GM19238 (cell line): Measurements from ENCODE around the gene GJC1.

Source experiments
- DNase-seq: peaks from one replicate; pipeline ENCODE4 v3.0.0; 2011; ENCODE audit warnings: low spot score; ENCODE audit not compliant: insufficient read length

GJC1 gene

GRCh38 chr17:44829523-44830358 is at the start of gene GJC1:
Gene GJC1, minus strand, starts transcription at chr17:44830287. Its CDS starts 24,470 bp downstream, at chr17:44805817.
- peak; percentile 37 for DNase-seq

GRCh38 chr17:44879376-44879775 is 49.3 kb upstream of the GJC1 start:
- no peak for DNase-seq

- no peak for DNase-seq
Observed at GRCh38 chr17:44878627-44879221, 48.6 kb upstream of the GJC1 start.

GRCh38 chr17:44877121-44877520 is 47.0 kb upstream of the GJC1 start:
- DNase-seq: no peak

- DNase-seq: no peak
Observed at GRCh38 chr17:44875761-44876160, 45.7 kb upstream of the GJC1 start.

GRCh38 chr17:44872131-44872768 is 42.2 kb upstream of the GJC1 start:
- DNase-seq: no peak

- no peak for DNase-seq
Observed at GRCh38 chr17:44871556-44871955, 41.5 kb upstream of the GJC1 start.

- no peak for DNase-seq
Observed at GRCh38 chr17:44867841-44868240, 37.8 kb upstream of the GJC1 start.

- no peak for DNase-seq
Observed at GRCh38 chr17:44865931-44866330, 35.8 kb upstream of the GJC1 start.

GRCh38 chr17:44865231-44865660 is 35.2 kb upstream of the GJC1 start:
- DNase-seq: peak; percentile 59

- no peak for DNase-seq
Observed at GRCh38 chr17:44864831-44865230, 34.7 kb upstream of the GJC1 start.

GRCh38 chr17:44863061-44863918 is 33.2 kb upstream of the GJC1 start:
- DNase-seq: no peak

- no peak for DNase-seq
Observed at GRCh38 chr17:44862278-44862914, 32.3 kb upstream of the GJC1 start.

- no peak for DNase-seq
Observed at GRCh38 chr17:44859701-44860100, 29.6 kb upstream of the GJC1 start.

GRCh38 chr17:44854192-44854591 is 24.1 kb upstream of the GJC1 start:
- DNase-seq: no peak

GRCh38 chr17:44850612-44851011 is 20.5 kb upstream of the GJC1 start:
- DNase-seq: no peak

GRCh38 chr17:44850025-44850424 is 19.9 kb upstream of the GJC1 start:
- no peak for DNase-seq

- DNase-seq: no peak
Observed at GRCh38 chr17:44848961-44849489, 18.9 kb upstream of the GJC1 start.

- no peak for DNase-seq
Observed at GRCh38 chr17:44848257-44848795, 18.2 kb upstream of the GJC1 start.

- no peak for DNase-seq
Observed at GRCh38 chr17:44847586-44847985, 17.5 kb upstream of the GJC1 start, which contains the start of gene HIGD1B. Gene HIGD1B, plus strand, starts transcription at chr17:44847883. Its CDS starts 270 bp downstream, at chr17:44848153.
